Left ventricle myocardium superior (tissue), 1 donor: ENCODE data around the gene TNFRSF18. TPM values are rescaled to one million over a fixed set of nuclear protein-coding genes. Genes with fewer than 3 reads are reported as not detected.
"Not testable (repeated sequence)": the region's sequence is repeated elsewhere in the genome, so short reads cannot be mapped to it uniquely, and the experiment has no call there.

Experiments
- ATAC-seq: fragments of 200-7000 bp; cut with Tn5 transposase; one replicate; pipeline ENCODE4 v1.9.1; 2020; ENCODE audit warnings: mild to moderate bottlenecking, moderate library complexity
- DNase-seq: peaks from one replicate; pipeline ENCODE4 v3.0.0-alpha.2; 2020
- intact Hi-C: fragments of 100-400 bp; cut with micrococcal nuclease; formaldehyde crosslinking; loops from one replicate; pipeline ENCODE4 v1.11.0; 2022
- long read RNA-seq: library from polyadenylated mRNA; unstranded; transcript quantifications from one replicate; pipeline ENCODE4 v2.0.0, GENCODE V29; 2021
- total RNA-seq: library from RNA; stranded (reverse); fragmentation: NEBNext Ultra II Directional; extraction: Animal tissue kit (Norgen Biotek cat#: 25700); gene quantifications from one replicate; pipeline ENCODE4 v1.2.1, GENCODE V29; 2021
- donor health status: DM: no; HTN: yes; CAD: no; lungs with severe emphysema.

TNFRSF18 gene, protein sequence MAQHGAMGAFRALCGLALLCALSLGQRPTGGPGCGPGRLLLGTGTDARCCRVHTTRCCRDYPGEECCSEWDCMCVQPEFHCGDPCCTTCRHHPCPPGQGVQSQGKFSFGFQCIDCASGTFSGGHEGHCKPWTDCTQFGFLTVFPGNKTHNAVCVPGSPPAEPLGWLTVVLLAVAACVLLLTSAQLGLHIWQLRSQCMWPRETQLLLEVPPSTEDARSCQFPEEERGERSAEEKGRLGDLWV
- total RNA-seq, result 0.32 TPM
- long read RNA-seq, result 0 reads

DNA sequence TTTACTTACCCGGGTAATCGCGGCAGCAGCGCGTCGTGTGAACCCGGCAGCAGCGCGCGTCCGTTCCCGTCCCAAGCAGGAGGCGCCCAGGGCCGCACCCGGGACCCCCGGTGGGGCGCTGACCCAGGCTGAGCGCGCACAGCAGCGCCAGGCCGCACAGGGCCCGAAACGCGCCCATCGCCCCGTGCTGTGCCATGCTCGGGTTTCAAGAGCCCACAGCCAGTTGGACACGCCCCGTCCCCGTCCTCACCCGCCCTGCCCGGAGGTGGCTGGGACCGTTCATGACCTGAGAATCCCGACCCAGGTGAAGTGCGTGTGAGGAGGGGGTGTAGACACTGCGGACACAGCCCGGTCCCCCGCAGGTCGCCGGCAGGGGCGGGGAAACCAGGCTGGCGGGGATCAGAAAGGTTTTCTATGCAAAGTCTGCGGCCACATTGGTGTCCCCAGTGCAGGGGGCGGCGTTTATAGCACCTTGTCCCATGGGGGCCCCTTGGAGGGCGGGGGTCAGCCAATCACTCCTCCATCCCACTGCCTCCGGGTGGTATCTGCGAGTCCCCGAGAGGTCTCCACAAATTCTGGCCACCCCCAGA, at the start of gene TNFRSF18:
Gene TNFRSF18, minus strand, starts transcription at position 217 of the 590 bp plus-strand sequence. Its CDS starts 21 bp downstream, at position 196.
- ATAC-seq (peak; percentile 32), DNase-seq (peak; percentile 47)
- intact Hi-C loops, result no loop called here

DNA sequence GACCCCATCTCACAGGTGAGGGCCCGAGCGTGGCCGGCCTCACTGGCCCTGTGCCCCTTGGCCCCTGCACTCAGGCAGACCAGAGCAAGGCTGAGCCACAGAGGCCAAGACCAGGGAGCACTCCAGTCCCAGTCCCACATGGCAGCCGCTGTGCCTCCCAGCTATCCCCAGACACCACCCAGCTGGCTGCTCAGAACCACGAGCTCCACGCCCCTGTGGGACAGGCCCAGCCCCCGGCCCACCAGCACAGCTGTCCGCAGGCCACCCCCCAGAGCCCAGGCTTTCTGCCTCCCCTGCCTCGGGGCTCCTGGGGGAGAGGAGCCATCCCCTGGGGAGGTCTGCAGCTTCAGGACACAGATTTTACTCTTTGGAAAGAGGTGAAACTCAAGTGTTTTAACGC, 49.2 kb upstream of the TNFRSF18 start:
- ATAC-seq (no peak), DNase-seq (no peak)
- intact Hi-C loops, result no loop called here

DNA sequence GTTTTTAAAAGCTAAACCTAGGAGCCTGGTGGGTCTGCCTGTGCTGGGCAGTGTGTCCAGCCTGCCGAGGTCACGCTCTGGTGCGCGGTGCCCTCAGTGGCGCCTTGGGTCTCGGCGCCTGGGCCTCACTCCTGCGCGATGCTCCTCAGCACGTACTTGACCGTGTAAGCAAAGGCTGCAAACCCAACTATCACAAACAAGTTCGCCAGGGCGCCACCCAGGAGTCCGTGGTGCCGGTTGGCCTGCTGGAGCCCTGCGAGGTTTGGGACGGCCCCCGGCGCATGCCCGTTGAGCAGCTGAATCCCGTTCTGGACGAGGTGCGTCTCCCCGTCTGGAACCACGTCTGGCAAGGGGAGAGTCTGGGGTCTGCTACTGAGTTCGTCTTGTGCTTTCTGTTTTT, 48.7 kb upstream of the TNFRSF18 start:
- intact Hi-C loops, result no loop called here
- ATAC-seq (no peak), DNase-seq (no peak)

DNA sequence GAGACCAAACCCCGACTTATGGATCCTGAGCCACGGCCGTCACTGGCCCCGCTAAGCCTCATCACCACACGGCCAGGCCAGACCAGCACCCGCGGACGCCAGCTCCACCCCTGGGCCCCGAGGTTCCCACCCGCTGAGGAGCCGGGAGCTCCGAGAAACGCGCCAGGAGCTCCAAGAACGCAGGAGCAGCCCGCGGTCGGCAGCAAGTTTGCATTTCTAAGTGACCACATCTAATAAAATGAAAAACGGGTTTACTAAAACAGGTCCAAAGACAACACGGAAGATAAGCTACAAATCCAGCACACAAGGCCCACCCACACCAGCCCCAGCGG, 48.2 kb upstream of the TNFRSF18 start:
- DNase-seq (no peak), ATAC-seq (no peak)
- intact Hi-C loops, result no loop called here

DNA sequence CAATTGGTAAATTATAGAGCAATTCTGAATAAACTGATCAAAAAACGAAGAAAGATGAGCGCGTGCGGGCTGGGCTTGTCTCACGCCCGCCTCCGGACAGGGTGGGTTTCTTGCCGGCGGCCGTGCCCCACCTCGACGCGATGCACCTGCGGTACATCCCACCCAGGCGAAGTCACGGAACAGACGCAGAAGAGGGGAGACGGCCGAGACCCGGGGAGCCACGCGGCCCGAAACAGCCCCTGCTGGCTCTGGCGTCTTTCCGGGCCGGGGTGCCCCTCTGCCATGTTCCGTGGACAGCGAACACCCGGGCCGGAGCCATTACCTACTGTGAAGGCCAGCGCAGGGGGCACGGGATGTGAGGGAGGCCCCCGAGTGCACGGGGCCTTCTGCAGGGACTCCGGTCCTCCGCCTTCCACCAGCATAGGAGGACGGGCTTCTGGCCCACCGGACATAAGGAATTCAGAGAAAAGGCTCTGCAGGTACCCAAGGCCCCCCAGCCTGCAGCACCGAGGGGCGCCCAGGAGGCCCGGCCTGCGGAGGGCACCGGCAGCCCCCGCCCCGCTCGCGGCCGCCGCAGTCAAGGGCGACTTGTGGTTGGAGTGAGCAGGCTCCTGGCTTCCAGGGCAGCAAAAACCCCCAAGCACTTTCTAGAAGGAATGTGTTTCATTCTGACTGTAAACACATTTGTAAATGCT, 47.7 kb upstream of the TNFRSF18 start:
- DNase-seq (no peak), ATAC-seq (no peak)
- intact Hi-C loops, result no loop called here

DNA sequence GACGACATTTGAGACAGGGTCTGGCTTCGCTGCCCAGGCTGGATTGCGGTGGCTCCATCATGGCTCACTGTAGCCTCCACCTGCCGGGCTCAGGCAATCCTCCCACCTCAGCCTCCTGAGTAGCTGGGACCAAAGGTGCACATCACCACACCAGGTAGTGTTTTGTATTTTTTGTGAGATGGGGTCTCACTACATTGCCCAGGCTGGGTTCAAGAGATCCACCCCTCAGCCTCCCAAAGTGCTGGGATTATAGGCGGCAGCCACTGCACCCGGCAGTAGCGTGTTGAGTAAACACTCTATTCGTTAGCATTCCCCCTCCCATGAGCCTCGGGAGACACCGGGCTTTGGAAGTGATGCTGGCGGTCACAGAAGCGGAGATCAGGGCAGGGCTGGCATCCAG, 46.9 kb upstream of the TNFRSF18 start:
- intact Hi-C loops, result no loop called here
- no peak for ATAC-seq
- no peak for DNase-seq

DNA sequence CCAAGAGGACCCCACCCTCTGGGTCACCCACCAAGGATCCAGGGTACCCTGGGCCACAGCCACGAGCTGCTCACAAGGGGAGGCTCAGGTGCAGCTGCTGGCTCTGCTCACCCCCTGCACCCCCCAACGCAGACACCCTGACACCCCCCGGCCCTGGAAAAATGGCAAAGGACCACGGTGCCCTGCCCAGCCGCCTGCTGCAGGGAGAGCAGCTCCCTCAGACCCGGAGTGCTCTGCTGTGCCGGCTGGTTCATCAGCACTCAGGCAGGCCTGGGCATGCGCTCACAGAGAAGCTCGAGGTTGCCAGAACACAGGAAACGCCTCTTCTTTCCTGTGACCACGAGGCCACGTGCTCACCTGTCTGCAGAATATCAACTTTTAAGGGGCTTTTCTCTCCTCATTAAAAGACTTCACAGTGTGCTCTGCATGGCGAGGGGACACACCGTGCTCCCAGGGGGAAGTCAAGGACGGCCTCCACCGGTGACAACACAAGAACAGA, 44.4 kb upstream of the TNFRSF18 start:
- DNase-seq (no peak), ATAC-seq (no peak)
- intact Hi-C loops, result no loop called here

DNA sequence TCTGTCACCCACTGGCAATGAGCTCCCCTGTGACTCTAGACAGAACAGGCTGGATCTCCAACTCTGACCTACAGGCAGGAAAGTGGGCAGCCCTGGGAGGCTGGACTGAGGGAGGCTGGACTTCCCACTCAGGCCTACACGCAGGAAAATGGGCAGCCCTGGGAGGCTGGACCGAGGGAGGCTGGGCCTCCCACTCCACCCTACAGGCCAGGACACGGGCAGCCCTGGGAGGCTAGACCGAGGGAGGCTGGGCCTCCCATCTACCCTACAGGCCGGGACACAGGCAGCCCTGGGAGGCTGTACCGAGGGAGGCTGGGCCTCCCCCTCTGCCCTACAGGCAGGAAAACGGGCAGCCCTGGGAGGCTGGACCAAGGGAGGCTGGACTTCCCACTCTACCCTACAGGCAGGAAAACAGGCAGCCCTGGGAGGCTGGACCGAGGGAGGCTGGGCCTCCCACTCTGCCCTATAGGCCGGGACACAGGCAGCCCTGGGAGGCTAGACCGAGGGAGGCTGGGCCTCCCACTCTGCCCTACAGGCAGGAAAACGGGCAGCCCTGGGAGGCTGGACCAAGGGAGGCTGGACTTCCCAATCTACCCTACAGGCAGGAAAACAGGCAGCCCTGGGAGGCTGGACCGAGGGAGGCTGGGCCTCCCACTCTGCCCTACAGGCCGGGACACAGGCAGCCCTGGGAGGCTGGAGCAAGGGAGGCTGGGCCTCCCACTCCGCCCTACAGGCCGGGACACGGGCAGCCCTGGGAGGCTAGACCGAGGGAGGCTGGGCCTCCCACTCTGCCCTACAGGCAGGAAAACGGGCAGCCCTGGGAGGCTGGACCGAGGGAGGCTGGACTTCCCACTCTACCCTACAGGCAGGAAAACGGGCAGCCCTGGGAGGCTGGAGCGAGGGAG, 41.9 kb upstream of the TNFRSF18 start:
- intact Hi-C loops, ATAC-seq, DNase-seq: not testable (repeated sequence)

DNA sequence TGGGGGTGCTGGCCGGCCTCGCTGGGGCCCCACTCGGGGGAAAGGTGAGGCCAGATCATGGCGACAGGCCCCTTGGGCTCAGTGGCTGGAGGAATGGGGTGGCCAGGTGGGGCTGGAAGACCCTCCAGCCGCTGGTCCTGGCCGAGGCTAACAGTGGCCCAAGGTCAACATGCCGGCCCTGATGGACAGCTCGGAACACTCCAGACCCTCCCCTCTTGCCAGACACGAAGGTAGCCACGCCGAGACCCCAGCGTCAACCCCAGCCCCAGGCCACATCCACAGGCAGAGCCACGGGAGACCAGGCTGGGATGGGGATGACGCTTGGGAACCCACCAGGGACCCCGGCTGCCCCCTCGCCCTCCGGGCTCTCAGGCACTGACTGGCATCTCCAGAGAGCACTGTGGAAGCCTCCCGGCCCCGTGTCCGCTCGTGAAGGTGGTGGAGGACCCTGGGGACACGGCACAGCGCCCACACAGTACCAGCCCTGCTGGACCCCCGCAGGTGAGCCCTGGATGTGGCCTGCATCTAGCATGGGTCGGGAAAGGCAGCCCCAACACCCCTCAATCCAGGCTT, 41.0 kb upstream of the TNFRSF18 start:
- no peak for DNase-seq
- intact Hi-C loops, result no loop called here
- ATAC-seq, result no peak

DNA sequence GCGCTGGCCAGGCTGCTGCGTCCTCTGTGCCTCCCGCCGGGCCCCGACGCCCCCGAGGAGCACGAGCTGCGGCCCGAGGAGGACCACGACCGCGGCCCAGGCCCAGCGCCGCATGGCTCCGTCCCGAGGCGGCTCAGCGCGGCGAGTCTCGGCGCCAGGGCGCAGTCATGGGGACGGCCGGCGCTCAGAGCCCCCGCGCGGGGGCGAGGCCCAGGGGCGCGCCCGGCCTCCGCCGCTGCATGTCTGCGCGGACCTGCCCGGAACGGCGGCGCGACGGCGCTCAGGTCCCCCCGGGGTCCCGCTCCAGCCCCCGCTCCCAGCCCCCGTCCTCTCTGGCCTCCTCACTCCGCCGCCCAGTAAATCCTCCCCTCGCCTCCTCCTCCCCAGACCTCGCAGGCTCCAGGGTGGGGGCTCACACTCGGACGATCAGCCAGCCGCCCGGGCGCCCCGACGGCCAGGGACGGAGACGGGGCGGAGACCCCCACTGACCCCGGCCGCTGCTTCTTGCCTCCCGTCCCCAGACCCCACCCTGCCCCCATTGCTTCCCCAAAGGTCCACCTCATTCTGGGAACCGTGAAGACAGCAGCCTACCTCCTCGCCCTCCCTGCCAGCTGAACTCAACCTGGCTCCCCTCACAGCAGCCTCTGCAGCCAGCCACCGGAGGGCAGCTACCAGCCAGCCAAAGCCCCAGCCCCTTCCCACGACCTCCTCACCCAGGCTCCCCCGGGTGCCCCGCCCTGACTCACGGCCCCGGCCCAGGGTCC, 40.4 kb upstream of the TNFRSF18 start, which contains the start of gene C1QTNF12:
Gene C1QTNF12, minus strand, starts transcription at position 146 of the 764 bp plus-strand sequence. Its CDS starts 32 bp downstream, at position 114.
- no peak for DNase-seq
- intact Hi-C loops, result no loop called here
- no peak for ATAC-seq

DNA sequence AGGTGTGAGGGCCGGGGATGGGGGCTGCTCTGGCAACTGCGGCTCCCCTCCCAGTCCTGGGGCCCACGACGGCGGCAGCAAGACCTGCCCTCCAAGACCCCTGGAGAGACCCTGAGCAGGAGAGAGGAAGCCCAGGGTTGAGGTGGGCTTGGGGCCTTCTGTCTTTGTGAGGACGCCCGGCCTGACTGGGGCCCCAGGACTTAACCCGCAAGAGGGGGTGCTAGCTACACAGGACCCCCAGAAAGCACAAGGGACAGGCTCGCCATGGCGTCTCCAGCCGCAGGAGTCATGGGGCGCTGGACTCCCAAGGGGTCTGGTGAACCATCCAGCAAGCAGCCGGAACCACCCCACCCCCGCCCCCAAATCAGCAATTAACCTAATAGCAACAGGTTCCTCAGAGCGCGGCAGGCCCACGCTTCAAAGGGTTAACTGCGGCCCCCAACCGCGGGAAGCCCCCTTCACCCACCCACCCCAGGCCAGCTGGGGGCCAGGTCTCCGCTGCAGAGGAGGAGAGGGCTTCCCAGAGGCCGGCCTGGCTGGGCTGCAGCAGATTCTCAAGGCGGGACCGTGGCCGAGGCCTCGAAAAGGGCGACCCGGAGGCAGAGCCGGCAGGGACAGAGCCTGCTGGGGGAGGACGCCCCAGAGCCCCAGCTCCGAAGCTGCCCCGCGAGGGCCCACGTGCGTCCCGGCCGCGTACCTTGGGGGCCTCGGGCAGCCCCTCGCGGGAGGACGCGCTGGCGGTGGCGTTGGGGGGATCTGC, 39.6 kb upstream of the TNFRSF18 start:
- ATAC-seq, result no peak
- no peak for DNase-seq
- intact Hi-C loops, result no loop called here

DNA sequence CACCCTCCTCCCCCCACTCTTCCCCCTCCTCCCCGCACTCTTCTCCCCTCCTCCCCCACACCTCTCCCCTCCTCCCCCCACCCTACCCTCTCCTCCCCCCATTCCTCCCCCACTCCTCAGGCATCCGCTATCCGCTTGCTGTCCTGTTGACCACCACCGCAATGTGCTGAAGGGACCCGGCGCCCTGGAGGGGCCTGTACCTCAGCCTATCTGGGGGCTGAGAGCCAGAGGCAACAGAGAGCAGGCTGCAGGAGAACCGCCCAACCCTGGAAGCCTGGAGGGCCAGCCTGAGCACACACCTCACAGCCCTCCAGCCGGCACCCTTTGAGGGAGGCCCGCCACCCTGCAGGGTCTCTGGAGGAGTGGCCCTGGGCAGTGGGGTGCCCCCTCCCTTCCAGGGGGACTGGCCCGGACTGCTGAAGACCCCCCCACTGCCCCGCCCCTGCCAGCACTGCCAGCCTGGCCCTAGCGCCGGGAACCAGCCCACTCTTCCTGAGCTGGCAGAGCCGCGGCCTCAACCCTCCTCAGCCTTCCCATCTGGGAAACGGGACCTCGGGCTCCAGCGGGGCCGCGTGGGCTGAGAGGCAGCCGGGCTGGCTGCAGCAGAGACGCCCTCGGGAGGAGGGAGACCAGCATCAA, 38.9 kb upstream of the TNFRSF18 start:
- intact Hi-C loops, result no loop called here
- ATAC-seq, result no peak
- DNase-seq, result no peak

DNA sequence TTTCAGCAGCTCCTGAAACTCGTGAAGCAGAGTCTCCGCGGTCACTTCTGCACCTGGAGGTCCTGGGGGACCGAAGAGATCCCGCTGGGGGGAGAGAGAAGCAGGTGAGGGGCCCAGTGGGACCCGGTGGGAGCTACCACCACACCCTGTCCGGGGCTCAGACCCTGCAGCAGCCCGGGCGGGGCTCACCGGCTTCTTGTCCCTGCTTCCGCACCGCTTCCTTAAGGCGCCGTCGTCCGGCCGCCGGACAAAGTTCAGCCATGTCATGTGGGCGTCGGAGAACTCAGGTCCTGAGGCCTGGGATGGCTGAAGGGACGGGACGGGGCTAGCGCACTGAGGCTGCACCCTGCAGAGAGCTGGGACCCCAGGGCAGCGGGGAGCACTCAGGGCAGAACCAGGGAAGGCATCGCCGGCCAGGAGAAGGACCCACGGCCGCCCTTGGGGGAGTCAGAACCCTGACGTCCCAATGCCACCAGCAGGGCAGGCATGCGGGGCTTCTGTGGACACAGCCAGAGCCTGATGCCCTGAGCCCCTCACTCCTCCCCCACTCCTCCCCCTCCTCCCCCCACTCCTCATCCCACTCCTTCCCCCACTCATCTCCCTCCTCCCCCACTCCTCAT, 37.9 kb upstream of the TNFRSF18 start:
- DNase-seq (no peak), ATAC-seq (no peak)
- intact Hi-C loops, result no loop called here

DNA sequence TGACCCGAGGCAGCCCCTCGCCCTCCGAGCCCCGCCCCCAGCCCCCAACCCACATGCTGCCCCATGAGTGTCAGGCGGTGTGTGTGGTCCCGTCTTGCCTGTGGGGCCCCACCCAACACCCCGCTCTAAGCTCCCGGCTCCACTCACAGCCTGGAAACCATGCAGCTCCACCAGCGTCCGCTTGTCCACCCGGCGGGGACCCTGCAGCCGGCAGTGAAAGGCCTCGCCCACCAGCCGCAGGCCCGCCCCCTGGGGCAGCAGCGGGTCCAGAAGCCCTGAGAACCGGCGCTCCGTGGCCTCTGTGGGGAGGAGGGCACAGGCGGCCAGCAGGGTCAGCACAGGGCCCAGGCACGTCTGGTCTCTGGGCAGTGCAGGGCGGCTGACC, 37.4 kb upstream of the TNFRSF18 start:
- ATAC-seq (no peak), DNase-seq (no peak)
- intact Hi-C loops, result no loop called here

DNA sequence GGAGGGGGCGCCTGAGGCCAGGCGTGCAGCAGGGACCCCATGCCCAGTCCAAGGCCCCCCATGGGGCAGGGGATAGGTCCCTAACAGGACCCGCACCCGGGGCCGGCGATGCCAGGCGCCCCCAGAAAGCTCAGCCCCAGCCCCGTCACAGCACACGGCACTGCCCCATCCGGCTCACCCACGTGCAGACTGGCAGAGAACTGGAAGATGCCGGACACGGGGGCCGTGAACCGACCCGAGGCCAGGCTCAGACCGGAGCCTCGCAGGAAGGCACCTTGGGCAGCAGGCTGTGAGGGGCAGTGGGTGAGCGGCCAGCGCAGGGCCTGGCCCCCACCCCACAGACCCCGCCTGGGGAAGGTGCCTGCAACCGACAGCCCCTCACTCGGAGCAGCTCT, 36.9 kb upstream of the TNFRSF18 start:
- intact Hi-C loops, result no loop called here
- no peak for DNase-seq
- ATAC-seq, result no peak

DNA sequence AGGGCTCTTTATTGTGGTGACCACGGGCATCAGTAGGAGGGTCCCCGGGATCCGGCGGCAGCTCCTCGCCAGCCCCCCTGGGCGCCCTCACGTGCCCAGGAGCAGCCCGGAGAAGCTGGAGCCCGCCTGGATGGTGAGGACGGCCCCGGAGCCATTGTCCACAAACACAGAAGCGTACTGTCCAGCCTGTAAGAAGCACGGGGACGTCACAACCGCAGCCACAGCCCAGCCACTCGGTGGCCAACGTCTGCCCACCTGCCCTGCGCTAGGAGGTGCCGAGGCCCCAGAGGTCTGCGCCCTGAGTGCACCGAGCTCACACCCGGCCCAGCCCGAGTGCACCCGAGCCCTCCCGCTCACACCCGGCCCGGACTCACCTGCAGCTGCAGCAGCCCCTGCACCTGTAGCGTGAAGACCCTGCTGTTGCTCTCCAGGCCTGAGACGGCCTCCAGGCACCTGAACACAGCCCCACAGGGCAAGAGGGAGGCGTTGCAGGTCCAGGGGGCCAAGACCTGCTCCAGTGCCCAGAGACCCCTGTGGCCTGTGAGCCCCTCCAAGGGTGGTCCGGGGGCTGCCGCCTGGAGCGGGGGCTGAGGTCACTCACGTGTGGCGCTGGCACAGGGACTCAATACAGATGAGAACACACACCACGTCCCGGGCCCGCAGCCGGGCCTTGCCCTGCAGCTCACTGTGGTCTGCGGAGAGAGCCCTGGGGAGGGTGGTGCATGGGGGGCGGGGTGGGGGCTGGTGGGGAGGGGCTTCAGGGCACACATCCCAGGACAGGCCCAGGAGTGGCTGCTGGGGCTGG, 36.3 kb upstream of the TNFRSF18 start:
- intact Hi-C loops, result no loop called here
- no peak for ATAC-seq
- no peak for DNase-seq
